GM08714 (cell line): ENCODE data around the gene PCSK2.

Experiments
- H3K4me3 ChIP-seq: fragments of 200-500 bp; sonication (Bioruptor generic); 2 replicates; pipeline ENCODE4 v1.5.1; 2014; ENCODE audit warnings: mild to moderate bottlenecking, low read length, inconsistent platforms
- ZNF274 ChIP-seq: IDR thresholded peaks from 2 replicates; pipeline ENCODE4 v1.6.1; 2012; ENCODE audit warnings: mild to moderate bottlenecking, low read depth, low read length

Gene PCSK2

DNA sequence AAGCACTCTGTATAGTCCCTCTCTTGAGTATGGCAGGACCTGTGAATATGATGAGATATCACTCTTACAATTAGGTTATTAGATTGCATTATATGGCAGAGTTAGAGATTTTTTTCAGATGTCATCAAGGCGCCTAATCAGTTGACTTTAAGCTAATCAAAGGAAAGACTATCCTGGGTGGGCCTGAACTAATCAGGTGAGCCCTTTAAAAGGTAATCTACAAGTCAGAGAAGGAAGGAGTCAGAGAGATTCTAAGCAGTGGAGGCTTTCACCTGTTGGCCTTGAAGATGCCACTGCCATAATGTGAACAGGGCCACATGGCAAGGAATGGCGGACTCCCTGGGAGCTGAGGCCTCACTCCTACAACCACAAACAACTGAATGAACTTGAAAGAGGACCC is 152.8 kb downstream of the PCSK2 start:
- no peak overlapping the region for H3K4me3 ChIP-seq
- no peak for TF ChIP-seq ZNF274

DNA sequence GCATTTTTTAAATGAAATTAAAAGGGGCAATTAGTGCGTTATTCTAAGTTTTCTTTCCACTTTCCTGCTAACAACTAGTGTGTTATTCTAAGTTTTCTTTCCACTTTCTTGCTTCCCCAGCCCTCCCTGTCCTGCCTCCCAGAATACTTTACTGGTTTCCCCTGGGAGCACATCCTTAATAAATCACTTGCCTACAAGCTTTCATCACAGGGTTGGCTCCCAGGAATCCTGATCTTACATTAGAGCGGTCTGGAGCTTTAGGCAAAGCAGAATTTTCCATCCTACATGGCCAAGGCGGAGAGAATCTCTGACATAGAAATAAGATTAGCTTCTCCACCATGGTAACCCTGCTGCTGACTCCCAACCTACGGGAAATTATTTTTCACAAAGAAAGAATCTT is 154.0 kb downstream of the PCSK2 start:
- H3K4me3 ChIP-seq: no peak overlapping the region
- TF ChIP-seq ZNF274: no peak

DNA sequence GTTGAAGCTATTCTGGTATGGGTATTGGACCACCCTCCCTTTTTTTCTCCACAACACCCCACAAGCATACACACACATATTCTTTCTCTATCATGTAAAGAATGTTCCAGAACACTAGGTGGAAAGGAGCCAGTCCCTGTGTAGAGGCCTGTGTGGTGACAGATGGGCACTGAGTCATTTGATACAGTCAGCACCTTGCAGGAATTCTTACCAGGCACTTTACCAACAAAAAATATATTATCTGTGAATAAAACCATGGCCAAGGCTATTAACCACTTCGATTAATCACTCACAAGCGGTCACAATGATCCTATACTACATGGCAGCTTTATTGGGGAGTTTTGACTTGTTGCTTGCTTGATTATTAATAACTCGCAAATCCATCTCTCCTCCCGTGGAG is 154.9 kb downstream of the PCSK2 start:
- H3K4me3 ChIP-seq: no peak overlapping the region
- TF ChIP-seq ZNF274: no peak

DNA sequence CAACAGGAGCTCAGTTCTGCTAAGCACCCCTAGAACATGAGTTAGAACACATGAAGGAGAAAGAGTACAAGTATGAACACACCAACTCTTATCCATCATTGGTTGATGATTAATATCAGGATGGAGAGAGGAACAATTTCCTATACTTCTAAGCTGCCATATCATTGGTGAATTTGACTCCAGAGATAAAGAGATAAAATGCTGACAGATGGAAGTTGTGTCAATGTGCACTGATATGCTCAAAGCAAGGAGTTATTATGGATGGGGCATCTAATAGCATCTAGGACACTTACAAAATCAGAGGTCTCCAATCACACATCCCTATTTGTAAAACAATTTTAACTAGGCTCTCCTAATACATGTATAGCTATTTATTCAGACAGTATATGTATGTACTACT is 159.0 kb downstream of the PCSK2 start:
- no peak for TF ChIP-seq ZNF274
- H3K4me3 ChIP-seq: no peak overlapping the region

DNA sequence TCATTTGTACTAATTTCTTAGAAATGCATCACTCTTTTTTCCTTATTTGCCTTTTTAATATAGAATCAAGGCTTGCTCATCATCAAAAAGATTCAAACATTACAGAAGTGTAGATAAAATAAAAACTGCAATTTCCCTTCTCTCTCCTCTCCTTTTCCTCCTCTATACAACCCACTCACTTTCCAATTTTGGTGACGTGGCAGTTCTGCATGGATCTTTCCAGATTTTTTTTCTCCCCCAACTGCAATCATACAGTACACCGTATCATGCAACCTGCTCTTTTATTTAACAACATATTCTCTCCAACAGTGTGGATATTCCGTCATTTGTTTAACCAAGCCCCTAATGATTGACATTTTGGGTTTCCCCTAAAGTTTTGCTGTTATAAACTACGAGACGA is 163.8 kb downstream of the PCSK2 start:
- no peak for TF ChIP-seq ZNF274
- H3K4me3 ChIP-seq: no peak overlapping the region

DNA sequence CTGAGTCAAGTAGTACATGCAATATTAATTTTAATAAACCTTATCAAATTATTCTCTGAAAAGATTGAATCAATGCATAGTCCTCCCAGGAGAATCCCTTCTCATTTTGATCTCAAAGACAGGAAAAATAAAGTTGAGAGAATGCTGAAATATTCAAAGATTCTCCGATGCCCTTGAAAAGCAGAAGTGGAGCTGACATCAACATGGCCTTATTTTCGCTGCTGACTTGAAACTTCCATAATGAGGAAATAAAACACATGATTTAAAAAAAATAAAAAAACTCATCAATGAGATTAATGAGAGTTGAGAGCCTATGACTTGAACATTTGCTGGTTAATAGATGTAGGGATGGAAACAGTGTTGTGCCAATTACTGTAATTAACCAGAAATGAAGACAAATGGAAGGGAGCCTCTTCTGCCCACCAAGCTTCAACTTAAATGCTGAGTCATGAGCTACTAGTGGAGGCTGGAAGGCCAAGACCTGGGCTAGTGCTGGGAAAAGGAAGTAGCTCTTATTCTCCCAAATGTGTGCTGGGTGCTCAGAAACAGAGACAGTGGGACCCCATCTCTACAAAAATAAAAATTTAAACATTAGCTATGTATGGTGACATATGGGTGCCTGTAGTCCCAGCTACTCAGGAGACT is 164.4 kb downstream of the PCSK2 start:
- no peak for TF ChIP-seq ZNF274
- H3K4me3 ChIP-seq: no peak overlapping the region

DNA sequence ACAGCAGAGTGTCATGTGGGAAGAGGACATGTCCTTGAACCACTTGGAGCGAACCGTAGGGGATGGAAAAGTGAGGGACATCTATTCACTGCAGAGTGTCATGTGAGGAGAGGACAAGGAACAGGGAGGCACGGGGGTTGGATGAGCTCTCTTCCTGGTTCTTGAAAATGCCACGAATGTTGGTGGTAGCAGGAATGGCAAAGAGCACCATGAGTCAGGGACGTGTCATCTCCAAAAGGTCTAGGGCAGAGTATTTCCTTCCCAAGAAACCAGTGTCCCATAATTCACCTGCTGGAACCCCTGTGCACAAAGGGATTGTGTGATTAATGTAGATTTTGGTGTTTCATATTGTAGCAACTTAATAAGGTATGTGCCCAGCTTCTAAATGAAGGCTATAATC is 167.6 kb downstream of the PCSK2 start:
- no peak overlapping the region for H3K4me3 ChIP-seq
- TF ChIP-seq ZNF274: no peak

DNA sequence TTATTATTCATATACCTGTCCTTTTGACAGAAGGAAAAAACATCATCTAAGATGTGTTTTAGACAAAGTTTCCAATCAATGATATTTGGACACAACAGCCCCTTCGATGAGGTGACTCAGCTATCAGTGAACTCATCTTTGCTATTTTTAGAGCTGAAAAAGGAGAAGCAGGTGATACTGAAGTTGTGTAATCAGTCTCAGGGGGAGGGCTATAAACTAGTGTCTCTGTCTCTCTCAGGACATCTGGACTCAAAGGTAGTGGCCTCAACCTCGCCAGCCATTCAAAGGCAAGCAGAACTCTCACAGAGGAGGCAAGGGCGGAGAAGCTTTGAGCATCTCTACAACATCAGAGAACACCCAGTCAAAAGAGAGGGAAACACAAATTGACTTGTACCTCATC is 168.9 kb downstream of the PCSK2 start:
- H3K4me3 ChIP-seq: no peak overlapping the region
- TF ChIP-seq ZNF274: no peak

DNA sequence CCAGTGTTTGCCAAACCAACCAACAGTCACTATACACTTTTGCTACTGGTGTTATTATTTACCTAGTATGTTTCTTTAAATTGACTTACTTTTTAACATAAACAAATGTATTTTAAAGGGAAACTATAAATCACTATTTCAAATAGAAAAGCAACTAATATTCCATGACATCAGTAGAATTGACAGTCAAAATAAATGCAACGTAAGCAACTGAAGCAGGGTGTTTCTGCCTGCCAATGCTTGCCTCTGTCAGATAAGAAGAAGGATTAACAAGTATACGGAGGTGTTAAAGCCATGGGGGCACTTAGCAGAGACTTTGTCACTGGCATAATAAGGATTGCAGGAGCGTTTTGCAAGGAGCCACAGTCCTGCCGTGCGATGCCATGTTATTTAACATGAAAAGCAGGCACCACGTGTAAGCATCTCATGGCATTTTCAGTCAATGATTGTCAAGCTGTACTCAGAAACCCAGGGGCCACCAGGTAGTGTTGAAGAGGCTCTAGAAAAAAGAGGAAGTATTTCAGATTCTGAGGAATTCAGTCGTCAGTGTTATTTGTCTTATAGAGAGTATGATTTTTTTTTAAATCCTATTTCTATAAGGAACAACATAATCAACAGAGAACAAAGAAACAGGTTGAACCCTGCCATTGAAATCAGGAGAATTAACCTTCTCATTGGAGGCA is 172.6 kb downstream of the PCSK2 start:
- TF ChIP-seq ZNF274: no peak
- no peak overlapping the region for H3K4me3 ChIP-seq

DNA sequence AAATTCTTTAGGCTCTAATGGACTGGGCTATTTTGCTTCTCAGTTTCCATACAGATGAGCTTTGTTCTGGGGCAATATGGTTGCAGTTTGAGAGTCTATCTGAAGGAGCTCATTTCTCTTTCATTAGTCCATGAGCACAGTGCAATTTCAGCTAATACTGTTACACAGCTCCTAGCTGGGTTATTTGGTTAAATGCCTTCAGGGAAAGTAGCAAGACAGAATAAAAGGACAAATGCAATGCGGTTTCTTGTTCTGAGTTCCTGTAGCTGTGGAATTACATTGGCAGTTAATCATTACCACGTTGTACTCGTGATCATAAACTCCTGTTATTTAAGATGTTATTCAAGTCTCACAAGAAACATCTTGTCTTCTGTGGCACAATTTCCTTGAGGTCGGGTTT is 176.6 kb downstream of the PCSK2 start:
- no peak for TF ChIP-seq ZNF274
- H3K4me3 ChIP-seq: no peak overlapping the region

DNA sequence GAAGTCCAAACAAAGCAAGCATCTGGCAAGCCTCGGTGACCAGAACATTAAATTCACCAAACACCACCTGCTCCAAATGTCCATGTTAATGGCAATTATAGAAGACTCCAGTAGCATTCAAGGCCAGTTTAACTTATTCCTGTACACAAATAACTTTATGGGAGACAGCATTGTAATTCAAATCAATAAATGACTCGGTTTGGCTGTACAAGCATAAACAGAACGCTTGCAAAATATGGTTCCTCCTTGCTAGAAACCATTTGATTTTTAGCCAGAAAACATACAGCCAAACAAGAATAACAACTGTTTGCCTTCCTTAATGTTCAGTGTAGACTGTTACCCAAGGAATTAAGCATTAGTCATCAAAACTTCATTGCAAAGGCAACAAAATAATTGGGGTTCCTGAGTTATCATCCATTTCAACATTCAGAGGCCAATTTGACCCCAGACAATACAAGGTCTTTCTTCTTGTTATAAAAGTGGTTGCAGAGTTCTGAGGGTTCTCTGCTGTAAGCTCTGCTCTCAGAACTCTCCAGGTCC is 179.3 kb downstream of the PCSK2 start:
- no peak overlapping the region for H3K4me3 ChIP-seq
- TF ChIP-seq ZNF274: no peak

DNA sequence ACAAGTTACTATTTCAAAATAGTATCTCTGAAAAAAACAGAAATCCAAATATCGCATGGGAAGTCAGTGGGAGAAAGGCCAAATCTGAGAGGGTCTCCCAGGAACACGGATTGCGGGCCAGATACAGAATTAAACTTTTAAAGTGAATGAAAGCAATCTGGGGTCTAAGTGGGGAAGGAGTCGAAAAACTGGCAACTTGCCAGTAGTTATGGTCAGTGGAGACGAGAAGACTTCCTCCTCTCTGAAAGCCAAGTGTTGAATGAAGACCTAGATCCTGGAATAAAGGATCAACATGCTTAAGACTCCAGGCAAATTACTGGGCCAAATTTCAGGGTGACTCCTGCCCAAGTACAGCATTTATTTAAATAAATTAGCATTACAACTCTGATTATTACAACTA is 180.7 kb downstream of the PCSK2 start:
- no peak for TF ChIP-seq ZNF274
- H3K4me3 ChIP-seq: no peak overlapping the region

DNA sequence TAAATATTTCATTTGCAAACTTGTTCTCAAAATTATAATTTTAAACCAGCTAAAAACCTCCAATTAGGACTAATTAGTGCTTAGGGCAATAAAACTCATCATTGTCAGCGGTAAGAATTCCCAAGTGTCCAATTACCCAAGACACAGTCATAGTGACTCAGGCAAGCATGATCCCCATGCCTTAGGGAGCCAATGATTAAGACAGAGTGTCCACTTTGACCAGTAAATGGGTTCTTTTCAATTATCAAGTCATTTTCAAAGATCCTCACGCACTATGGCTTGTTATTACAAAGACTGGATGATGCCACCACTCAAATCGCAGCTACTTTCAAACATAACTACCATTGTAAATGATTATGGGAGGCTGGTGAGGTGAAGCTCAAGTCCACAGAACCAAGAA is 190.4 kb downstream of the PCSK2 start:
- no peak overlapping the region for H3K4me3 ChIP-seq
- TF ChIP-seq ZNF274: no peak

DNA sequence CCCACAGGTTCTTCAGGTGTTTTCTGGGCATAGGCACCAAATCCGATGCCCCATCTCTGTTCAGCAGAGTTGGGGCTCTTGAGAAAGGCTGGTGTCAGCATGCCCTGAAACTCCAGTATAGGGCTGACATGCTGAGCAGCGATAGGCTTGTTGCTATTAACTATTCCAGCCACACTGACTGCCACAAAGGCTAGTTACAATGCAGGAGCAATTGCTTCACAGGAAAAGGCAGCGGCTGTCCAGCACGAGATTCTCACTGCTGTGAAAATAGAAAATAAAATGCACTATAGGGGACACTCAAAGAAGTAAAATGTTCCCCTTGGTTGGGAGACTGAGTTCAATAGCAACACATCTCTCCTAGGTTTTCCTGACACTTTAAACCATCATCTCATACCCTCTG is 191.9 kb downstream of the PCSK2 start:
- H3K4me3 ChIP-seq: no peak overlapping the region
- no peak for TF ChIP-seq ZNF274

DNA sequence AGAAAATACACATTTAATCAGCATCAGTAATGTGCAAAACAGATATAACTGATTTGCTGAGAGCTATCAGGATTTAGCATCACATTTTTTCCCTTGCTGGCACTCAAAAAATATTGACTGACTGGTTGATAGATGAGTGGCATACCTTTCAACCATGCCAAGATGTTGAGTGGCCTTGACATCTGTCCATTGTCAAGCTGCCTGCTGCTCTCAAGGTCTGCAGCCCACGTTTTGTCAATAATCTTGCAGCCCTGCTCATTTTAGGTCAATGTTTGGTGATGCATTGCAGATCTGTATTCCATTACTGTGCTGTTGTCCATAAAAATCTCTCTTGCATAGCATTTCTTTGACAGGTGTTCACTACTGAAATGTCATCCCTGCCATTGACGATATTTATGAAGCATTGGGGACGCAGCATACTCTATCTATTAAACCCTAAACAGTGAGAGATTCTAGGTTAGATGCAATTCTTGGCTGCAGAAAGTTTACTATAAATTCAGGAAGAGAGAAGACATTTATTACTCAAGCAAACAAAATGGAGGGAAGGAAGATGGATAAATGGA is 192.7 kb downstream of the PCSK2 start:
- no peak for TF ChIP-seq ZNF274
- H3K4me3 ChIP-seq: no peak overlapping the region
